IMR-90 (cell line): ENCODE results near the gene TPP2.

Experiments used
- FOS ChIP-seq: fragments of 150-350 bp; IDR thresholded peaks from 2 replicates; pipeline ENCODE4 v1.6.1; 2016; ENCODE audit warnings: low read depth, low read length
- POLR2A ChIP-seq: IDR thresholded peaks from 2 replicates; pipeline ENCODE4 v1.6.1; 2012; ENCODE audit warnings: mild to moderate bottlenecking, low read depth, low read length
- RCOR1 ChIP-seq: IDR thresholded peaks from 2 replicates; pipeline ENCODE4 v1.6.1; 2012; ENCODE audit warnings: mild to moderate bottlenecking, low read length, improper control_type of control experiment; ENCODE audit not compliant: insufficient replicate concordance
- TF ChIP-seq, protein P1 (sequence below): conservative IDR thresholded peaks from 2 replicates; pipeline ENCODE4 v1.5.1; 2012; ENCODE audit warnings: mild to moderate bottlenecking, low read depth, low read length, improper control_type of control experiment

DNA sequence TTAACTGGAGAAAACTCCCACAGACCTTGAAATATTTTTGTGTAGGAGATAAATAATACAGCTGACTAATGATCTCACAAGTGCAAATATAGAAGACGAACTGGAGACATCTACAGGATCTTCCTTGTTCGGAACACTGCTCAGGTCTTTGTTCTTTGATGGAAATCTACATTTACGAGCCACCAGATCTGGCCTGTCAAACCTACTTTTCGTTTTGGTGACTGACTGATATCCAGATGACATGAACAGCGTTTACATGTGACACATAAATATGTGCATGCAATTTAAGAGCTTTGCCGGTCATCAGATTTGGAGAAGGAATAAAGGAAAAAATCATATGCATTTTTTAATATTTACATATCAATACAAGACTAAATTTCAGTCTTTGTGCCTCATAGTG lies 24.5 kb upstream of the TPP2 start:
- TF ChIP-seq, protein P1, sequence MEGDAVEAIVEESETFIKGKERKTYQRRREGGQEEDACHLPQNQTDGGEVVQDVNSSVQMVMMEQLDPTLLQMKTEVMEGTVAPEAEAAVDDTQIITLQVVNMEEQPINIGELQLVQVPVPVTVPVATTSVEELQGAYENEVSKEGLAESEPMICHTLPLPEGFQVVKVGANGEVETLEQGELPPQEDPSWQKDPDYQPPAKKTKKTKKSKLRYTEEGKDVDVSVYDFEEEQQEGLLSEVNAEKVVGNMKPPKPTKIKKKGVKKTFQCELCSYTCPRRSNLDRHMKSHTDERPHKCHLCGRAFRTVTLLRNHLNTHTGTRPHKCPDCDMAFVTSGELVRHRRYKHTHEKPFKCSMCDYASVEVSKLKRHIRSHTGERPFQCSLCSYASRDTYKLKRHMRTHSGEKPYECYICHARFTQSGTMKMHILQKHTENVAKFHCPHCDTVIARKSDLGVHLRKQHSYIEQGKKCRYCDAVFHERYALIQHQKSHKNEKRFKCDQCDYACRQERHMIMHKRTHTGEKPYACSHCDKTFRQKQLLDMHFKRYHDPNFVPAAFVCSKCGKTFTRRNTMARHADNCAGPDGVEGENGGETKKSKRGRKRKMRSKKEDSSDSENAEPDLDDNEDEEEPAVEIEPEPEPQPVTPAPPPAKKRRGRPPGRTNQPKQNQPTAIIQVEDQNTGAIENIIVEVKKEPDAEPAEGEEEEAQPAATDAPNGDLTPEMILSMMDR = no peak
- TF ChIP-seq RCOR1 = no peak
- no peak for TF ChIP-seq POLR2A
- no peak for TF ChIP-seq FOS
